Ramos (cell line): ENCODE results near the gene PTMA.

Experiments used
- in situ Hi-C: fragments of 300-500 bp; cut with MboI; formaldehyde crosslinking; loops from one replicate; pipeline ENCODE4 v1.14.3; 2022; ENCODE audit warnings: low sequenced_read_pairs; ENCODE audit not compliant: unreplicated experiment

Gene PTMA

DNA sequence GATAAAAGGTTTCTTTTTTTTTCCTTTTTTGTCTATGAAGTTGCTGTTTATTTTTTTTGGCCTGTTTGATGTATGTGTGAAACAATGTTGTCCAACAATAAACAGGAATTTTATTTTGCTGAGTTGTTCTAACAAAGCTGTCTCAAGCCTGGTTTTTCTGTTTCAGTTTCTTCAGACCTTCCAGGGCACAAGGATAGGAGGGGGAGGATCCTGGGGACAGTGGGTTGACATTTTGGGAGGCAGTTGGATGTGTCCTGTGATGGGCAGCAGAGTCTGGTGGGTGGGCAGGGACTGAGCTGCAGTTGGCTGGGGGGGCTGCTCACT, 5.0 kb downstream of the PTMA start:
- in situ Hi-C loops = loop anchor here (5.0 kb wide), 1 partner anchor 101 kb away; no protein-coding TSS in a partner anchor

DNA sequence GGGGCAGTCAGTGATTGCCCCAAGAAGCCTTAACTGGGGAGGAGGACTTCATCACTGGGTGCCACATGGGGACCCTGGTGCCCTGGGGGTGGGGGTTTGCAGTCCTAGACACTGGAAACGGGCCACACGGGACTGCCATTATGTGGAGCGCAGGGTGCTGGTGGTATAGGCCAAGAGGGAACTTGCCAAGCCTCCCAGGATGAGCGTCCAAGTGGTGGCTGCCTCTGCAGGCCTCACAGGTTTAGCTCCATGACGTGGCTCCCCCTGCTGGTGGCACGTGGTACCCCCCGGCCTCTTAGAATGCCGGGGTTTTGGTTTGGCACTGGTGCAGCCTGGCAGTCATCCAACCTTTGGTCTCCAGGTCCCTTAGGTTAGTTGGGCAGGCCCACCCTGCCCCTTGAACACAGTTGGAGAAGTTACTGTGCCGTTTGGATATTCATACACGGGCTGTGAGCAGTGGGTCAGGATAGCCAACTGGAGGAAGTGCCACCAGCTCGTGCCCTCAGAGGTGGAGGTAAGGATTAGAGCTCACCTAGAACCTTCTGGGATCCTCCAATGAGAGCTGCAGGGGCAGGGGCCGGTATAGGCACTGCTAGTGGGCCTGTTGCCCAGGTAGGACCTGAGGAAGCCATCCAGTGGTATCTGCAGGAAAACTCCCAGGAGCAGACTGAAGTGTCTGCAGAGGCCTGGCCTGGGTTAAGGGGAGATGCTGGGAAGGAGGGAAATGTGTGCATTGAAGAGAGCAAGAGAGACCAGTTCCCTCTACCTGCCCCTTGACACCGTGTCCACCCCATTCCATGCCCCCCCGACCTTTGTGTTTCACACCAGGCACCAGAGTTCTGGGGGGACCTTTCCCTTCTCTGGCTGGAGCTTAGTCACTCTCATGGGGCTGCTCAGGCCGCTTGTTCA, 5.7 kb downstream of the PTMA start:
- in situ Hi-C loops = loop anchor here (5.0 kb wide), 1 partner anchor 102 kb away; no protein-coding TSS in a partner anchor

DNA sequence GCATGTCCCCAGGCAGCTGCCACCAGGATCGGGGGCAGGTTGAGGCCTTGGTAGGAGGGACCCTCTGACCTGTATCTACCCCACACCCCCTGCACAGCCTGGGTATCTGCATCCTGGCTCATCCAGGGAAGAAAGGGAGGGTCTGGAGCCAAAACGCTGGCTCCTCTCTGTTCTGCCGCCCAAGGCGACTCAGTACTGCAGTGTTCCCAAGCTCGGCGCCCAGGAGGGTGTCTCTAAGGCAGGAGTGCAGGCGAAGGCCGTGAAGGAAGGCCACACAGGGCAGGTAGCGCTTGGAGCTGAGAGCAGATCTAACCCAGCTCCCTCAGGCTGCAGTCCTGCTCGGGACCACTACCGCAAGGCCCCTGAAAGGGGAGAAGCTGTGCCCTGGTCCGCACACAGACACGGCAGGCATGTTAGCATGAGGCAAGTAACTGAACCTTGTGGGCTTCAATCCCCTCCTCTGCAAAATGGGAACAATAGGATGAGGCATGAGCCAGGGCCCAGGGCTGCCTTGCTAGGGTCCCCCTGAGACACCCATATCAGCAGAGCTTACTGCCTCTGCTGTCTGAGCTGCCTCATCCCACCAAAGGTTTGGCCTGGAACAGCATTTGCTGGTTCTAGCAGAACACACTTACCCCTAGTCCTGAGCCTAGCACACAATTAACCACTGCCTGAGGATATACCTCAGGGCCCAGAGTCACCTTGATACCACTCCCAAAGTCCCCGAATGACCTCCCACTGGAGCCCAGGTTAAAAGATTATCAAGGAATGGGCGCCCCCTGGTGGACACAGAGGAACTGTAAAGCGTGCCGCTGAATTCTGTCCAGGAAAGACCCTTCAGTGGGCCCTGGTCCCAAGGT, 6.5 kb downstream of the PTMA start:
- in situ Hi-C loops = loop anchor here (5.0 kb wide), 1 partner anchor 103 kb away; no protein-coding TSS in a partner anchor

DNA sequence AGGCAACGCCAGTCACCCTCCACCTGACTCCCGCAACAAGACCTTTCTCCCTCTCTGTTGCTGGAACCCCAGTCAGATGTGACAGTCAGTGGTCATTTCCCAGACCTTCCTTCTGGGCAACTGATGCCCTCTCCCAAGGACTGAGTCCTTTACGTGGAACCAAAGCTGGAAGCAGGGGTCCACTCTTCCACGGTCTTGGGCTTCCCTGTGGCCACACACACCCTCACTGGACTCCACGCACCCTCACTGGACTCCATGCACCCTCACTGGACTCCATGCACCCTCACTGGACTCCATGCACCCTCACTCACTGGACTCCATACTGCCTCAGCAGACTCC, 7.1 kb downstream of the PTMA start:
- in situ Hi-C loops = no loop called here

DNA sequence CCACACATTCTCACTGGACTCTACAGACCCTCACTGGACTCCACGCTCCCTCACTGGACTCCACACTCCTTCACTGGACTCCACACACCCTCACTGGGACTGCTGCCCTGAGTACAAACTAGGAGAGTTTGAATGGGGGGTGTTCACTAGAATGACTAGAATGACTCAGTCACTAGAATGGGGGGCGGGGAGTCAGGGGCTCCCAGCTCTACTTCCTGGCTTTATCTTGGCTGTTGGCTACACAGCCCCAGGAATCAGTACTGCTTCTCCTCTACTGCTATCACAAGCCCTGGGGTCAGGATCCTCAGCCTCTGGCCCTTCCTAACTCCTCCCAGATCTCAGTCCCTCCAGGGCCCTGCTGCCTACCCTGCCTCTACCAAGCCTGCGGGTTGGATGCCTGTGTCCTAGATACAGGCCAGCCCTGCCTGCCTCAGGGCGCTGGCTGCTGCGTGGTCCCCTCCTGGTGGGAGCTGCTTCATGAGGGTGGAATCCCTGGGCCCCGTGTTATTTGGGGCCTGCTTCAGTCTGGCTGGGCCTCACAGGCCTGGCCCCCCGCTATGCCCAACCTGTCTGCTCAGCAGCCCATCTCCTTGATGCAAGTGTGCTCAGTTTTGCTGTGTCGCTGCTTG, 7.8 kb downstream of the PTMA start:
- in situ Hi-C loops = no loop called here

DNA sequence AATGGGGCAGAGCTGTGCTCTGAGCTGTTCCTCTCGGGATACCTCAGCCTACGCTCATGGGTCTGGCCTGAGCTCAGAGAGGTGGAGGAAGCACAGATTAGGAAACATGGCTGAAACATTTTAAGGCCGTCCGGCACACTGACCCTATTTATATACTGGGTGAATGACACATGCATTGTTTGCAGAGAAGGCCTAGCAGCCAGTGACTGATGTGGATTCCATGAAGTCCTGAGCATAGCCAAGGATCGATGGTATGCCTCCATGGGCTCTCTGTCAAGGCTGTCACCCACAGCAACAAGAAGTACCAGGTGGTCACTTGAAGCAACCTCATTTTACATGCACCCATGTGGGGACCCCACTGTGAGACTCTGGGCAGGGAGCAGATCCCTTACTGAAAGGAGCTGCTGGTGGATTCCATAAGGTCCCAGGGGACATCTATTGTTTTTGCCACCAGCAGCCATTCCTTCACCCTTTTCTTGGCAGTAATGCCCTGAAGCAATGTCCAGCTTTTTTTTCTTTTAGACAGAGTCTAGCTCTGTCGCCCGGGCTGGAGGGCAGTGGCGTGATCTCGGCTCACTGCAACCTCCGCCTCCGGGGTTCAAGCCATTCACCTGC, 8.4 kb downstream of the PTMA start:
- in situ Hi-C loops = no loop called here

DNA sequence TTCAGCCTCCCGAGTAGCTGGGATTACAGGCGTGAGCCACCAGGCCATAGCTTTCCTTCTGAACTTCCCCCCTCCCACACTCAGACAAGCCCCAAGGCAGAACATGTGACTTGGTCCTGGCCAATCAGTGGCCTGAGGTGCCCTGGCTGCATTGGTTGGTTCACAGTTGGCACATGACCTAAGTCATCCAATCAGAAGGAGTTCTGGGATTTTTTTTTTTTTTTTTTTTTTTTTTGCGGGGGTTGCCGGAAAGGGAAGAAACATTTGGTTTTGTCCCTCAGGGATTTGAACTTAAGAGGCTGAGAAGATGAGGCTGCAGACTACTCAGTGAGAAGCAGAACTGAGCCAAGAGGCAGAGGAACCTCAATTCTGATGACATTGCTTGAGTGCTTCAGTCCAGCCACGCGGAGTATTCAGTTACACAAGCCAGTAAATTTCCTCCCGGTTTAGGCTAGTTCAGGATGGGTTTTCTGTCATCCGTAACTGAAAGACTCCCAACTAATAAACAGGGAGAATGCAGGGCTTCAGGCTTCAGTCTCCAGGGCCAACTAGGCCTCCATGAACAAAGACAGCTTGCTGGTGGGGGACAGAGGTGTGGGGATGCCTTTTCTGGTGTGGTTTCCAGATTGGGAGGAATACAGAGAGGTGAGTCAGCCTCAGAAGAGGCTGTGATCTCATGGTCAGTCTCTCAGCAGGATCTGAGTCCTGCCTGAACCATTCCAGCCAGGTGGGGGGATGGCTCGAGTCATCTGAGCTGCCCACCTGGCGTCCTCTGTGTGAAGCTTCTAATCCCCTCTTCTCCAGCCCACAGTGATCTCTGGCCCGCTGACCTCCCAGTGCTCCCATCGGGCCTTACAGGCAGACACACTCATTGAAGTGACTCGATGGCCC, 9.2 kb downstream of the PTMA start:
- in situ Hi-C loops = no loop called here

DNA sequence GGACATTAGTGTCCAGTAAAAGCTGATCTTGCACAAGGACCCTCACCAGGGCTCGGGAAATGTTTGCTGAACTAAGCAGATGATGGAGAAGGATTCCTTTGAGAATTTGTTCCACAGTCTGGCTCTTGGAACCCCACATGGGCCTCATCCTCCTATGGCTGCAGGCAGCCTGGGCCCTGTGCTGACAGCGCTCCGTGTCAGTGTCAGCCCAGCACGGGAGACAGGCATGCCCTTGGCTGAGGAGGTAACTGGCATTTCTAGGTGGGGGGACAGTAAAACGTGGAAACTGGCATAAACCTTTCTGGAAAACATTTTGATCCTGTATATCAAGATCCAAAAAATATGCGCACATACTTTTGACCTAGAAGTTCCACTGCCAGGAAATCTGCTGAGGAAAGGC, 10.5 kb downstream of the PTMA start:
- in situ Hi-C loops = no loop called here

DNA sequence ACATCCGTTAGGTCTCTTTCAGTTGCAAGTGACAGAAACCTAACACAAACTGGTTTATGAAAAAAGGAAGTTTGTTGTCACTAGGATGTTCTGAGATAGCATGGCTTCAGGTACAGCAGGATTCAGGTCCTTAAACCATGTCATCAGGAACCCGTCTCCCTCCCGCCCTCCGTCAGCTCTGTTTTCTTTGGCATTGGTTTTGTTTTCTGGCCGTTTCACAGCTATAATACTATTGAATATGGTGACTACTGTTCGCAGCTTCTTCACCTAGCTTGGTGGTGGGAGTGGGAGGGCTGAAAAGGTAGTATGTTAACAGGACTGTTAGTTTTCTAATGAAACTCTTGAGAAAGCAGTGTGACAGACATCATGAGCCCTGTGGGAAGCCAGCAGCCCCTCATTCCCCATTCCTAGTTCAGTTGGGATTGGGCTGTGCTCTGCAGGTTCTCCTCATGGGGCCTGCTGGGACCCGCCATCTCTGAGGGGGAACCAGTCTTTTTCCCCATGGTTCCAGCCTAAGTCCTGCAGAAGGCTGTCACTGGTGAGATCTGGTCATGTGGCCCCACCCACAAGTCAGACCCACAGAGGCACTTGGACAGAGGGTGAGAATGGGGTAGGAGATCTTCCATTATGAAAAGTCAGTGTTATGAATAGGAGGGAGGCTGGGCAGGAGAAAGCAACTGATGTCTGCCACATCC, 12.1 kb downstream of the PTMA start:
- in situ Hi-C loops = no loop called here

DNA sequence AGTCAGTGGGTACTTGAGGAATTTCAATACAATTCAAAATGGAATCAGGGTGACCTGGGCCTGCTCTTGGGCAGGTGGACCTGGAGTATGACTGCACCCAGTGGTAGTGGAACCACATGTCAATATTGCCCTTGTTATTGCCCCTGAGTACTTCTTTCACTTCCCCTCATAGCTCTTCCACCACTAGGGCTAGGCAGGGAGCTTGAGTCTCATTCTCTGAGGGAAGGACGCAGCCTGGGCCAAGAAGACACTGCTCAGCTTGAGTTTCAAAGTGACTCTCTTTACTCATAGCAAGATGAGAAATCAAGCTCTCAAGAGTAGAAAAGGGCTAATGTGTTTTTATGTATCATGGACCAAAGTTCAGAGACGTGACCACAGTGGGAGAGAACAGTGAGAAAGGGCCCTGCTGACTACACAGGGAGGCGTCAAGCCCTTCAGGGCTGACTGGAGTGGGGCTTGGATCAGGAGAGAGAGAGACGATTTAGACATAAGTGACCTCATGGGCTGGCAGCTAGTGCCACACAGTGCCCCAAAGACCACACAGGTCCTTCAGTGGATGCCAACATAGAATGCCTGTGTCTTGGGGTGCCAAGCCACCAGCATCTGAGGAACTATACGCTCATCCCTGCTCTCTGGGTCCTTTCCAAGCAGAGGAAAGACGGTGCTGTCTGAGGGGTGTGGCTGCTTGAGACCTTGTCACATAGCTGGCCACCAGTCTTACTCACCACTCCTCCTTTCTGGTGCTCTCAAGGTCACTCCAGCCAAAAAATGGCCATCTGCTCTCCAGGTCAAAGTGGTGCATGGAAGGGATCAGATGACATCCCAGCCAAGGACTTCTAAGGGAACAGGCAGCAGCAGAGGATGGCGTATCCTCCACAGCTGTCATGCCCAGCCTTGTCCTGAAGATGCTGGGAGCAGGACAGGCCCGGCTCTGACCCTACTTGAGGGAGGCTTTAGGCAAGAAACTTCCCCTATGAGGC, 13.0 kb downstream of the PTMA start:
- in situ Hi-C loops = no loop called here

DNA sequence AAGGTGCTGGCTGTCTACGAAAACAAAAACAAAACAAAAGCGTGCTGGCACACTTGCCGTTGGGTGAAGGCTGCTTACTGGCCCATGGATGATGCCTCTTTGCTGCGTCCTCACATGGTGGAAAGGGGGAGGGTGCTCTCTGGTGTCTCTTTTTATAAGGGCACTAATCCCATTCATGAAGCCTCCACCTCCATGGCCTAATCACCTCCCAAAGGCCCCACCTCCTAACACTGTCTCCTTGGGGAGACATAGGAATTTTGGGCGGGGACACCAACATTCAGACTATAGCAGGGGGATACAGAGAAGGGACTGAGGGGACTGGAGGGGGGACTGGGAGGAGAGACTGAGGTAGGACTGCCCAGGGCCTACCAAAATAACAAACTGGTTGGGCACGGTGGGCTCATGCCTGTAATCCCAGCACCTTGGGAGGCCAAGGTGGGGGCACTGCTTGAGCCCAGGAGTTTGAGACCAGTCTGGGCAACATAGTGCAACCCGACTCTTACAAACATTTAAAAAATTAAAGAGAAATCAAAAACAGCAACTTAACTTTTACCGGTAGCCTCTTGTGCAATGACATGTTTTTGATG, 14.5 kb downstream of the PTMA start:
- in situ Hi-C loops = no loop called here

DNA sequence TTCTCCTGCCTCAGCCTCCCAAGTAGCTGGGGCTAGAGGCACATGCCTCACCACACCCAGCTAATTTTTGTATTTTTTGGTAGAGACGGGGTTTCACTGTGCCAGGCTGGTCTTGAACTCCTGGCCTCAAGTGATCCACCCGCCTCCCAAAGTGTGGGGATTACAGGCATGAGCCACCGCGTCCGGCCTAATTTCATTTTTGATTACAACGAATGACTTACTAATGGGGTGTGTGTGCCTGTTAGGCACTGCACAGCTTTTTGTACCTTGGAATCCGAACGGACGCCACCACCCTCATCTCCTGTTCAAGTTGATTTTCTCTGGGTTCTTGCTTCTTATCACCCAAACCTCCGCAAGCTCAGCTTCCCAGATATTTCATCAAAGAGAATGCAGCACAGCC, 17.2 kb downstream of the PTMA start:
- in situ Hi-C loops = no loop called here

DNA sequence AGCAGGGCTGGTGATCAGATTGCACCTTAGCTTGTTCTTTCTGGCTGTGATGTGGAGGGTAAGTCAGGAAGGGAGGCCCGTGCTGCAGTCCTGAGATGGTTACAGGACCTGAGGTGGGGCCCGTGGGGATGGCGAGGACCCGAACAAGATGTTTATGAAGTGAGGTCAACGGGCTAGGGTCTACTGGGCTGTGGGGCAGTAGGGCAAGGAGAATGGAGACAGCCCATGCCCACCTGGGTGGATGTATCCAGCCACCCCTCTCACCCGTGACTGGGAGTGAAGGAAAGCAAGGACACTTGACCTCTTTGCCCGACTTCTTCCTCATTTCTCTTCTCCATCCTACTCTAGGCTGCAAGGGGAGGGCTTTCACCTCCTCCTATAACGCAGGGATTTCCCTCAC, 18.0 kb downstream of the PTMA start:
- in situ Hi-C loops = no loop called here

DNA sequence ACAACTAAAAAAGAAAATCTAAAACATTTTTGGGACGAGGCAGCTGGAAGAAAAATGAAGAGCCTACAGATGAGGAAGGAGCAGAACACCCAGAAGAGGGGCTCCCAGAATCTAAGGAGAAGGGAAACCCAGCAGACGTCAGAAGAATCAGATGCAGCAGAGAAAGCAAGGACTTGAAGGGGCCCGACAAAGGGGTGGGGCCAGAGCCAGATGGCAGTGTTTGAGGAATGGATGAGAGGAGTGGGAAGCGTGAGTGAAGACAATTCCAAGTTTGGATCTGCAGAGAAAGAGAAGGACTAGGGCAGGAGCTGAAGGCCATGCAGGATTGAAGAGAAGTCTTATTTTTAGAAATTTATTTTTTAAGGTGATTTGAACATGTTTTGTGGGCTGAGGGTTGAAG, 19.3 kb downstream of the PTMA start:
- in situ Hi-C loops = no loop called here

DNA sequence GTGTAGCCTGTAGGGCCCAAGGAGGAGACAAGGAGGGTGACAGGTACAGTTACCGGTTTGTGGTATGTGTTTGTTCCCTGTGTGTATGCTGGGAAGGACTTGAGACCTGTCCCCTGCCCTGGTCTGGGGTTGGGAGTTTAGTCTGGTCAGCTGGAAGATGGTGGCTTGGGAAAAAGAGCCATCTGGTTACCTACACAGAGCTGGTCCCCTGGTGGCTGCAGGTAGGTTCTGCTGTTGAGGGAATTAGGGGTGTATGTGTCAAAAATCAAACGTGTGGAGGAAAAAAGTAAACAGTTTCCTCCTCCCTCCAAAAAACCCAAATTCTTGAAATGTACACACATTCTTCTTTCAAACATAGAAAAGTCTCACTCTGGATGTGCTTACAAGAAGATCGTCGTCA, 24.3 kb downstream of the PTMA start:
- in situ Hi-C loops = no loop called here

DNA sequence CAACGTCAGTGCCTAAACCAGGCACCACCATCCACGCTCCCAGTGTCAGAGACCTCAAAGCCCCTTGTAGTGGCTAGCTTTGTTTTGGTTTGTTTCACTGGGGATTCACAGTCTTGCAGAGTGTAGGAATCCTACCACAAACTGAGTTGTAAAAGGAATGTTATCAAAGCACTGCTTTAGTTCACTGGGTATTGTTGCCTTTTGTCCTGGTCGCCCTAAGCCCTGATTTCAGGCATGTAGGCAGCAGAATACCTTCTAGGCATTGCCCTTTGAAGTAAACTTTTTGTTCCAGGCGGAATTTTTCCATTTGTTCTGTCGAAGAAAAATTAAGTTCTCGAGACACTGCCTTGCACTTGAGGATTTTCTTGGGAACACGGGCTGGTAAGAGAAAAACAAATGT, 29.4 kb downstream of the PTMA start:
- in situ Hi-C loops = no loop called here

DNA sequence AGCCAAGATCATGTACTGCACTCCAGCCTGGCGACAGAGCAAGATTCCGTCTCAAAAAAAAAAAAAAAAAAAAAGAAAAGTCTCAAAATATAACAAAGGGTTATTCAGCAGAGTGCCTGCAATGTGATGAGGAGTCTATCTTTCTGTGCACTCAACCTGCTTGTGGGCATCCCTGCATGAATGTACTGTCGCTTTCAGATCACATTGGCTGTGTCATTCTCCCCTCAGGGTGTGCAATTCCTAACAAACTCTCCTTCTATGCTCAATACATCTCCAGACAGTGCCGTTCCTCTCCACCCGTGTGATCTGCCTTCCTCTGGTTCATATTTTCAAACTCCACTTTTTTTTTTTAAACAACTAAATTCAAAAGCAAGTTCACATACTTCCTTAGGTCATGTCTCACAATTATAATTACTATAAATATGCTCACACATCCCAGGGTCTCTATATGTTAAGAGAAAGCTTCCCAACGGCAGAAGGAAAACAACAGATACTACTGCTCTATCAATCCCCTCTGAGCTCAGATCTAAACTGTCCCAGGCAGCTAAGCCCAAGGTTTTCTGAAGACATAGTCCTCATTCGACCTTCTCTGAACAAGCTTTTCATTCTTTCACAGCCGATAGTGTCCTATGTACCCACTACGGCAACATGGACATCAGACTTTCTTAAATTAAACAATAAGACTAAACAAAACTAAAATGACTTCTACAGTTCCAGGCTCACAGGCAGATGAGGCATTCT, 35.2 kb downstream of the PTMA start:
- in situ Hi-C loops = no loop called here
